NCI-H1105 (cell line): ENCODE measurements around the gene ACTR3.

Experiments used
- DNase-seq: peaks from one replicate; lab custom pipeline; 2025; lab: John Stamatoyannopoulos, UW

Gene ACTR3

DNA sequence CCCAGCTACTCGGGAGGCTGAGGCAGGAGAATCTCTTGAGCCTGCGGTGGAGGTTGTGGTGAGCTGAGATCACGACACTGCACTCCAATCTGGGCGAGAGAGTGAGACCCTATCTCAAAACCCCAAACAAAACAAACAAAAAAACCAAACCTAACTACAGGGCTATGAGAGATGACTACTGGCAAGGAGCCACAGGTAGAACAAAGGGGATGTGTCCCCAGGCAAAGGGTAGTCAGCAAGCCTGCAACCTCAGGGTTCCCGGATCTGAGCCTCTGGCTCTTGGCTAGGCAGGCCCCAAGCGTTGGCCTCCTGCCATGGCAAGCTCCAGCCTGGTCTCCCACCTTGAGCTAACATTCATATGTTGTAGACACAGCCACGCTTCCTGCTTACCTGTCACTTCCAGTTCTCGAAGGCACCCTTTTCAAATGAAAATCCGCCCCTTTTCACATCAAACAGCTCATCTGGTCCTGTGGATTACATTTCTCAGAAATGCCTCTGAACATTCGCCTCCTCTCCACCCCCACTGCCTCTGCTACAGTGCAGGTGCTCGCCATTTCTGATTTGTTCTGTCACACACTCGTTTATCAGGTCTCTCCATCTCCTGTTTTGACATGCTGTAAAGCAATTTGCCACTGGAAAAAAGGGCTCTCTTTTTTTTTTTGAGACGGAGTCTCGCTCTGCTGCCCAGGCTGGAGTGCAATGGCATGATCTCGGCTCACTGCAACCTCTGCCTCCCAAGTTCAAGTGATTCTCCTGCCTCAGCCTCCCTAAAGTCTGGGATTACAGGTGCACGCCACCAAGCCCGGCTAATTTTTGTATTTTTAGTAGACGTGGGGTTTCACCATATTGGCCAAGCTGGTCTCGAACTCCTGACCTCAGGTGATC, 13.1 kb upstream of the ACTR3 start:
- DNase-seq = peak; percentile 88

- DNase-seq = peak; percentile 66
Measured at GRCh38 chr2:113877711-113878598, 11.9 kb upstream of the ACTR3 start.

GRCh38 chr2:113878743-113879142, 11.1 kb upstream of the ACTR3 start:
- DNase-seq = no peak

GRCh38 chr2:113879457-113879856, 10.4 kb upstream of the ACTR3 start:
- no peak for DNase-seq

DNA sequence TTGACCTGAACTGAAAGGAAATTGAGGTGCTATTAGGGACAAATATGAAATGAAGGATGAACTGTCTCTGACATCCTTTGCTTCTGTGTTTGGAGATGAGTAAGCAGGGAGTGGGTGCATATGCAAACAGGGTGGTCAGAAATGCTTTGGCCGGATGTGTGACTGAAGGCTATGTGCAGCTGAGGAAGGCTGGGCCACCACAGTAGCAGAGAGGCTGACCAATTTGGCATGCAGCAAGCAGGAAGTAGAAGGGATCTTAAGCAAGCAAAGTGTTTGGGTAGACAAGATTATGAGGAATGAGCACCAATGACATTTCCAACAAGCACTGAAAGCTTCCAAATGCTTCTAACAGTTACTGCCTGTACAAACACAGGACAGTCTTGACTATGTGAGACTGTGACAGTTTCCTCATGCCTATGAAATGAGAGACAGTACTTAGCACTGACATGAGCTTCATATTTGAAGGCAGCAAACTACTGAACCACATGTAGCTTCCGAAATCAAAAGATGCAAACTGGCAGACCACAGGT, 3.3 kb upstream of the ACTR3 start:
- DNase-seq = no peak

- no peak for DNase-seq
Measured at GRCh38 chr2:113887009-113887792, 2.7 kb upstream of the ACTR3 start.

DNA sequence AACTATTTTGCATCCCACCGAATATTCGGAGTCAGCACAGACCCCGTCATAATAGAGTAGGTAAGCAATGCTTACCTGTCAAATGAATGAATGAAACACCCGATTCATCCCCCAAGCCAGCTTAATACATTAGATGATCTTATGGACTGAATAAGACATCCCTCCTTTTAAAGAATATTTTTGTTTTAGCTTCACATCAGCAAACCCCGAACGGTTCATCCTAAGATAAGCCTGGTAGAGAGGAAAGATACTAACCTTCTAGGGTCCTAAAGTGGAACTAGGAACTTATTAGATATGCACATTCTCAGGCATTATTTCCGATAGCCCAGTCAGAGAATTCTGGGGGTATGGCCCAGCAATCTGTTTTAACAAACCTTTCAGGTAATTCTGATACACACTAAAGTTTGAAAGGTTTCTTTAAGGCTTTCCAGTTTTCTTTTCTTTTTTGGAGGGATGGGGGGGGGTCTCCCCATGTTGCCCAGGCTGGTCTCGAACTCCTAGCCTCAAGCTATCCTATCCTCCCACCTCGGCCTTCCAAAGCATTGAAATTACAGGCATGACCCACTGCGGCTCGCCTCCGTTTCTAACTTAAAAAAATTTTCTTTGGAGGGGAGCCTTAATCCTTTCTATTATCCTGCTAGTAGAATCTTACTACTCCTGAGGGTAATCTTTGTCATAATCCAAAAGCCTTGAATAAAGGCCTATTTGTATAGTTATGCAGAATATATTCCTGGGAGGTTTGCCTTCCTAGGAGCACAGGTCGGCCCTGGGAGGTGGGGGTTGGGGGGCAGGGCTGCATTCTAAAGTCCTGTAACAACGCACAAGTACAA, 1.0 kb upstream of the ACTR3 start:
- no peak for DNase-seq

DNA sequence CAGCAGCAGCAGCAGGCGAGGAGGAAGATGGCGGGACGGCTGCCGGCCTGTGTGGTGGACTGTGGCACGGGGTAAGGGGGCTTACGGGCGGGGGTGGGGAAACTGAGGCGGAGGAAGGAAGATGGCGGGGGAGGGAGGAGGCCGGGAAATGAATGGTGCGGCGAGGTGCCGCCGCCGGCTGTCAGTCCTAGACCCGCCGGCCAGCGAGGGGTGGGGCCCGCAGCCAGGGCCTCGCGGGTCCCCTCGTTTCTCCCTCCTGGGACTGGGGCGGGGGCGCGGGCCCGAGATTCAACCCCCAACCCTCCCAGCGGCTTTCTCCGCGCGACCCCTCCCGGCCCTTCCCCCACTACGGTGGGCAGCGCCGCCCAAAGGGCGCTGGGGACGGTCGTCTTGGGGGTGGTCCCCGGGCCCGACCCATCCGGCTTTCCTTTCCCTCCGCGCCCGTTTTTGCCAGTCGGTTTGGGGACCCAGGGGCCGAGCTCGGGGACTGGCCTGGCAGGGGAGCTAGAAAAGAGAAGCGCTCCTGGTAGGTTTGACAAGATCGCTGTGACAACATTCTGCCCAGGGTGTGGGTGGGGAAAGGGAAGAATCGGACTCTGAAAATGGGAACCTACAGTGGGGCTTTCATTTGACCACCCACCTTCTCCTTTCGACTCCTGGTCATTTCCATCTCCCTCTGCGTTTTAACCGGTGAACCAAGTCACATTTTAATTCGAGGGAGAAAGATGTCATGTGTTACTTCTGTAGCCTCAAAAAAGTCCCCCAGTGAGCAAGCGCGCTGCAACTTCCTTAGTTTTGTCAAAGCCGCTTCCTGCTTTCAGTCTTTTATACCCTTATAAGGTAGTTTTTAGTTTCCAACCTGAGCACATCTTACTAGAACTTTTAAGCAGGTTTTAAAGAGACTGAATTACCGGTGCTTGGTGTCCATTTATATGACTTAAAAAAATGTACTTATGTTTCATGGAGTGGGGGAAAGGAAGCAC, 655 bp downstream of the ACTR3 start:
- peak; percentile 2 for DNase-seq

DNA sequence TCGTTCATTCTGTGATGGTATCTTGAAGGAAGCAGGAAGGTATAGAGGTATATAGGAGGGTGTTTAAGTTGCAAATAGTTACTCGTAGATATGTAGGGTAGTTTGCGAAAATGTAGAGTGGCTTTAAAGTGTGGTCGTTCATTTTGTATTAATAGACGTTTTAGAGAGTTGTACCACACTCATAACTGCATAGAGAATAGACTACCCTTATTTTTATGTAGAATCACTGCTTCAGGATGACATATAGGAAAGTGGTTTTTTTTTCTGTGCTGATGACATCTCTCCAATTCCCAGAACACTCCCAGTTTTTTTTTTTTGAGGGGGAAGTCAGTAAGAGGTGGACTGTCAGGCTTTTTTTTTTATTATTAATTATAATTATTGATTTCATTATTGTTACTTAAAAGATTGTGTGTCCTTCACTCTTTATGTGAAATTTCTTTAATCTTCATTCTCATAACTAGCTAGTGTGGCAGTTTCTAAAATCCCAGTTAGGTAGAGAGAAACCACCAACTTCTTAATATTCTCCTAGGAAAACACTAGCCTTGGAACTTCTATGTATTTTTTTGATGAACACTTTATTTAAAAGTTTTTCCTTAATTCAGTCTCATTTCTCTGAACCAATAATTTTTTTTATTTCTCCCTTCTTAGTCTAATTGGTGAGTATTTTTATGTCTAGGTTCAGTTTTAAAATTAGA, 1.5 kb downstream of the ACTR3 start:
- no peak for DNase-seq

GRCh38 chr2:113892004-113892710, 2.3 kb downstream of the ACTR3 start:
- no peak for DNase-seq

- DNase-seq = no peak
Measured at GRCh38 chr2:113894156-113894743, 4.4 kb downstream of the ACTR3 start.

- no peak for DNase-seq
Measured at GRCh38 chr2:113895301-113895700, 5.4 kb downstream of the ACTR3 start.

GRCh38 chr2:113895819-113896563, 6.1 kb downstream of the ACTR3 start:
- DNase-seq = no peak

DNA sequence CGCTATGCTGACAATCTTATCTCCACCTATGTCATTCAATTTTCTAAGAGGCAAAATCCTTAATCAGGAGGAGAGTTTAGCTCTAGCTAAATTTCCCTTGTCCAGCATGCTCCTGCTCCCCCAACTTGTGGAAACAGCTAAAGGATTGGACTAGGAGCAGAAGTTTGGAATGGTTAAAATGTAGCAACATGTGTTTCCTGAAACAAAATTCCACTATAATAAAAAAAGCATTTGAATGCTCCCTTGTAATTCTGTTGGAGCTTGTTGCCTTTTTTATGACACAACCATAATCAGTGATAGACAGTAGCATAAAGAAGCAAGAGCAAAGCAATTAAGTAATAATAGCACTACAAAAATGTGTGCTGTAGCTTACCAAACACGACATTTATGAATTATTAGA, 6.9 kb downstream of the ACTR3 start:
- no peak for DNase-seq

GRCh38 chr2:113898081-113898480, 8.2 kb downstream of the ACTR3 start:
- DNase-seq = no peak

GRCh38 chr2:113899166-113899565, 9.3 kb downstream of the ACTR3 start:
- no peak for DNase-seq

DNA sequence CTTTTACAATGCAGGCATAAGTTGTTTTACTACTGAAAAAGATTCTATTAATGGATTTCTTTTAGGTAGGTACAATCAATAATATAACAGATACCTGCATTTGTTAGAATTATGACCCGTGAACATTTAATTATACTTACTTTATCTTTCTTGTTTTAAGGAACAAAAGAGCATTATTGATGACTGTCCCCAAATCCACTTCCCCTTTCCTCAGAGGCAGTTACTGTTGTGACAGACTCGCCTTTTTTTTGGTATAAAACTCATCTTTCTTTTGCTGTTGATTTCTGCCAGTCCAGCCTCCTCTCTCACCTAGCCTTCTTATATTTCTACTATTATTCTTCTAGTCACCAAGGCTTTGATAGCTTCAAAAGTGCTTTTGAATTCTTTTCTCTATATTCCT, 12.1 kb downstream of the ACTR3 start:
- DNase-seq = no peak
